ENCODE results near the gene PAPPA2.

GRCh38 chr1:176791906-176792305, 328.9 kb downstream of the PAPPA2 start:
- TF ChIP-seq CTCF (IDR thresholded peaks at IDR 0.05) (no peak), POLR2A (IDR thresholded peaks at IDR 0.05) (no peak), EP300 (IDR thresholded peaks at IDR 0.05) (no peak)
